ENCODE results near the gene CAP1.

GRCh38 chr1:40036574-40036973 is 4.0 kb upstream of the CAP1 start:
- TF ChIP-seq, protein P1, sequence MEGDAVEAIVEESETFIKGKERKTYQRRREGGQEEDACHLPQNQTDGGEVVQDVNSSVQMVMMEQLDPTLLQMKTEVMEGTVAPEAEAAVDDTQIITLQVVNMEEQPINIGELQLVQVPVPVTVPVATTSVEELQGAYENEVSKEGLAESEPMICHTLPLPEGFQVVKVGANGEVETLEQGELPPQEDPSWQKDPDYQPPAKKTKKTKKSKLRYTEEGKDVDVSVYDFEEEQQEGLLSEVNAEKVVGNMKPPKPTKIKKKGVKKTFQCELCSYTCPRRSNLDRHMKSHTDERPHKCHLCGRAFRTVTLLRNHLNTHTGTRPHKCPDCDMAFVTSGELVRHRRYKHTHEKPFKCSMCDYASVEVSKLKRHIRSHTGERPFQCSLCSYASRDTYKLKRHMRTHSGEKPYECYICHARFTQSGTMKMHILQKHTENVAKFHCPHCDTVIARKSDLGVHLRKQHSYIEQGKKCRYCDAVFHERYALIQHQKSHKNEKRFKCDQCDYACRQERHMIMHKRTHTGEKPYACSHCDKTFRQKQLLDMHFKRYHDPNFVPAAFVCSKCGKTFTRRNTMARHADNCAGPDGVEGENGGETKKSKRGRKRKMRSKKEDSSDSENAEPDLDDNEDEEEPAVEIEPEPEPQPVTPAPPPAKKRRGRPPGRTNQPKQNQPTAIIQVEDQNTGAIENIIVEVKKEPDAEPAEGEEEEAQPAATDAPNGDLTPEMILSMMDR (IDR thresholded peaks at IDR 0.05) = no peak
- TF ChIP-seq ZFX (IDR thresholded peaks at IDR 0.05; ENCODE audit: borderline replicate concordance) = no peak
